NT2/D1 (cell line): ENCODE measurements around the gene ENGASE.

Source experiments
- SUZ12 ChIP-seq: IDR thresholded peaks from 2 replicates; pipeline ENCODE4 v1.6.1; 2011; ENCODE audit not compliant: insufficient read length, insufficient read depth; ENCODE audit errors: extremely low read depth
- YY1 ChIP-seq: IDR thresholded peaks from 2 replicates; pipeline ENCODE4 v1.6.1; 2011; ENCODE audit not compliant: insufficient read length, insufficient read depth
- ZNF274 ChIP-seq: IDR thresholded peaks from 2 replicates; pipeline ENCODE4 v1.6.1; 2011; ENCODE audit warnings: mild to moderate bottlenecking, low read depth, low read length

GRCh38 chr17:79029327-79030009, 45.2 kb upstream of the ENGASE start:
- TF ChIP-seq SUZ12 (no peak), YY1 (no peak), ZNF274 (no peak)
